ENCODE data around the gene SPSB2.
A peak's percentile ranks its signal among the peaks of the same experiment; 100 is the strongest.

The SPSB2 gene

GRCh38 chr12:6842075-6842474 is 31.0 kb downstream of the SPSB2 start:
- Histone ChIP-seq H3K4me1 (ENCODE audit: control insufficient read depth in 2 of 2, insufficient read depth in 2 of 2, low read length in 2 of 2) (no peaks in the 10 kb centered on the region), H3K27me3 (ENCODE audit: control insufficient read depth in 2 of 2, insufficient read depth in 2 of 2, low read length in 2 of 2) (no peaks in the 10 kb centered on the region), H3K27ac (ENCODE audit: low read depth in 2 of 2, low read length in 2 of 2) (no peak overlapping the region), H3K36me3 (ENCODE audit: control insufficient read depth in 2 of 2, insufficient read depth in 2 of 2, low read length in 2 of 2) (peaks cover 4 to 8% of the 10 kb centered on the region in 2 donors), H3K4me3 (ENCODE audit: low read length in 2 of 2) (no peak overlapping the region), H3K9me3 (ENCODE audit: control insufficient read depth in 2 of 2, low read length in 2 of 2) (no peaks in the 10 kb centered on the region), H3K9ac (ENCODE audit: low read depth in 1 of 2, low read length in 2 of 2) (no peak overlapping the region)

- H3K27ac ChIP-seq (ENCODE audit: low read depth in 2 of 2, low read length in 2 of 2): peak within 1 kb of the TSS in 1 of 2 donors; percentile 52
- no peak within 1 kb of the TSS for H3K4me3 ChIP-seq (ENCODE audit: low read length in 2 of 2)
- no peak within 1 kb of the TSS for H3K9ac ChIP-seq (ENCODE audit: low read depth in 1 of 2, low read length in 2 of 2)
- no peaks in the 10 kb centered on the region for H3K9me3 ChIP-seq (ENCODE audit: control insufficient read depth in 2 of 2, low read length in 2 of 2)
- peaks cover 0 to 1% of the 10 kb centered on the region in 2 donors for H3K36me3 ChIP-seq (ENCODE audit: control insufficient read depth in 2 of 2, insufficient read depth in 2 of 2, low read length in 2 of 2)
- H3K4me1 ChIP-seq (ENCODE audit: control insufficient read depth in 2 of 2, insufficient read depth in 2 of 2, low read length in 2 of 2): no peaks in the 10 kb centered on the region
- H3K27me3 ChIP-seq (ENCODE audit: control insufficient read depth in 2 of 2, insufficient read depth in 2 of 2, low read length in 2 of 2): no peaks in the 10 kb centered on the region
Observed at GRCh38 chr12:6840761-6841515, 32.2 kb downstream of the SPSB2 start, which contains the start of gene GNB3. Gene GNB3 (plus strand): TSS chr12:6840925. CDS start chr12:6841288, 363 bp downstream.

- Histone ChIP-seq H3K27ac (ENCODE audit: low read depth in 2 of 2, low read length in 2 of 2) (peak overlapping the region in 1 of 2 donors; percentile 52), H3K4me3 (ENCODE audit: low read length in 2 of 2) (no peak overlapping the region), H3K9ac (ENCODE audit: low read depth in 1 of 2, low read length in 2 of 2) (no peak overlapping the region), H3K27me3 (ENCODE audit: control insufficient read depth in 2 of 2, insufficient read depth in 2 of 2, low read length in 2 of 2) (no peaks in the 10 kb centered on the region), H3K4me1 (ENCODE audit: control insufficient read depth in 2 of 2, insufficient read depth in 2 of 2, low read length in 2 of 2) (peaks cover 0 to 2% of the 10 kb centered on the region in 2 donors), H3K36me3 (ENCODE audit: control insufficient read depth in 2 of 2, insufficient read depth in 2 of 2, low read length in 2 of 2) (no peaks in the 10 kb centered on the region), H3K9me3 (ENCODE audit: control insufficient read depth in 2 of 2, low read length in 2 of 2) (no peaks in the 10 kb centered on the region)
Observed at GRCh38 chr12:6840330-6840729, 32.8 kb downstream of the SPSB2 start.

- H3K4me1 ChIP-seq (ENCODE audit: control insufficient read depth in 2 of 2, insufficient read depth in 2 of 2, low read length in 2 of 2): peaks cover 0 to 2% of the 10 kb centered on the region in 2 donors
- no peak overlapping the region for H3K9ac ChIP-seq (ENCODE audit: low read depth in 1 of 2, low read length in 2 of 2)
- no peaks in the 10 kb centered on the region for H3K27me3 ChIP-seq (ENCODE audit: control insufficient read depth in 2 of 2, insufficient read depth in 2 of 2, low read length in 2 of 2)
- no peaks in the 10 kb centered on the region for H3K36me3 ChIP-seq (ENCODE audit: control insufficient read depth in 2 of 2, insufficient read depth in 2 of 2, low read length in 2 of 2)
- H3K9me3 ChIP-seq (ENCODE audit: control insufficient read depth in 2 of 2, low read length in 2 of 2): no peaks in the 10 kb centered on the region
- peak overlapping the region in 1 of 2 donors; percentile 52 for H3K27ac ChIP-seq (ENCODE audit: low read depth in 2 of 2, low read length in 2 of 2)
- no peak overlapping the region for H3K4me3 ChIP-seq (ENCODE audit: low read length in 2 of 2)
Observed at GRCh38 chr12:6839482-6840201, 33.5 kb downstream of the SPSB2 start.

- Histone ChIP-seq H3K9ac (ENCODE audit: low read depth in 1 of 2, low read length in 2 of 2) (no peak overlapping the region), H3K27ac (ENCODE audit: low read depth in 2 of 2, low read length in 2 of 2) (no peak overlapping the region), H3K36me3 (ENCODE audit: control insufficient read depth in 2 of 2, insufficient read depth in 2 of 2, low read length in 2 of 2) (no peaks in the 10 kb centered on the region), H3K4me3 (ENCODE audit: low read length in 2 of 2) (no peak overlapping the region), H3K9me3 (ENCODE audit: control insufficient read depth in 2 of 2, low read length in 2 of 2) (no peaks in the 10 kb centered on the region), H3K4me1 (ENCODE audit: control insufficient read depth in 2 of 2, insufficient read depth in 2 of 2, low read length in 2 of 2) (peaks cover 0 to 2% of the 10 kb centered on the region in 2 donors), H3K27me3 (ENCODE audit: control insufficient read depth in 2 of 2, insufficient read depth in 2 of 2, low read length in 2 of 2) (no peaks in the 10 kb centered on the region)
Observed at GRCh38 chr12:6838854-6839253, 34.2 kb downstream of the SPSB2 start.

- Histone ChIP-seq H3K9ac (ENCODE audit: low read depth in 1 of 2, low read length in 2 of 2) (no peak overlapping the region), H3K27me3 (ENCODE audit: control insufficient read depth in 2 of 2, insufficient read depth in 2 of 2, low read length in 2 of 2) (no peaks in the 10 kb centered on the region), H3K4me3 (ENCODE audit: low read length in 2 of 2) (no peak overlapping the region), H3K9me3 (ENCODE audit: control insufficient read depth in 2 of 2, low read length in 2 of 2) (no peaks in the 10 kb centered on the region), H3K4me1 (ENCODE audit: control insufficient read depth in 2 of 2, insufficient read depth in 2 of 2, low read length in 2 of 2) (peaks cover 0 to 2% of the 10 kb centered on the region in 2 donors), H3K27ac (ENCODE audit: low read depth in 2 of 2, low read length in 2 of 2) (no peak overlapping the region), H3K36me3 (ENCODE audit: control insufficient read depth in 2 of 2, insufficient read depth in 2 of 2, low read length in 2 of 2) (no peaks in the 10 kb centered on the region)
Observed at GRCh38 chr12:6837370-6838060, 35.6 kb downstream of the SPSB2 start.

GRCh38 chr12:6836851-6837250 is 36.3 kb downstream of the SPSB2 start:
- Histone ChIP-seq H3K9ac (ENCODE audit: low read depth in 1 of 2, low read length in 2 of 2) (no peak overlapping the region), H3K4me1 (ENCODE audit: control insufficient read depth in 2 of 2, insufficient read depth in 2 of 2, low read length in 2 of 2) (peaks cover 0 to 2% of the 10 kb centered on the region in 2 donors), H3K27ac (ENCODE audit: low read depth in 2 of 2, low read length in 2 of 2) (no peak overlapping the region), H3K4me3 (ENCODE audit: low read length in 2 of 2) (no peak overlapping the region), H3K27me3 (ENCODE audit: control insufficient read depth in 2 of 2, insufficient read depth in 2 of 2, low read length in 2 of 2) (no peaks in the 10 kb centered on the region), H3K9me3 (ENCODE audit: control insufficient read depth in 2 of 2, low read length in 2 of 2) (no peaks in the 10 kb centered on the region), H3K36me3 (ENCODE audit: control insufficient read depth in 2 of 2, insufficient read depth in 2 of 2, low read length in 2 of 2) (no peaks in the 10 kb centered on the region)

- Histone ChIP-seq H3K27me3 (ENCODE audit: control insufficient read depth in 2 of 2, insufficient read depth in 2 of 2, low read length in 2 of 2) (peaks cover 3 to 6% of the 10 kb centered on the region in 2 donors), H3K9ac (ENCODE audit: low read depth in 1 of 2, low read length in 2 of 2) (no peak overlapping the region), H3K36me3 (ENCODE audit: control insufficient read depth in 2 of 2, insufficient read depth in 2 of 2, low read length in 2 of 2) (peaks cover 0 to 3% of the 10 kb centered on the region in 2 donors), H3K4me3 (ENCODE audit: low read length in 2 of 2) (no peak overlapping the region), H3K9me3 (ENCODE audit: control insufficient read depth in 2 of 2, low read length in 2 of 2) (no peaks in the 10 kb centered on the region), H3K27ac (ENCODE audit: low read depth in 2 of 2, low read length in 2 of 2) (no peak overlapping the region), H3K4me1 (ENCODE audit: control insufficient read depth in 2 of 2, insufficient read depth in 2 of 2, low read length in 2 of 2) (peaks cover 1 to 2% of the 10 kb centered on the region in 2 donors)
Observed at GRCh38 chr12:6834873-6835272, 38.2 kb downstream of the SPSB2 start.

GRCh38 chr12:6834254-6834653 is 38.8 kb downstream of the SPSB2 start:
- H3K9ac ChIP-seq (ENCODE audit: low read depth in 1 of 2, low read length in 2 of 2): no peak overlapping the region
- peaks cover 2 to 7% of the 10 kb centered on the region in 2 donors for H3K4me1 ChIP-seq (ENCODE audit: control insufficient read depth in 2 of 2, insufficient read depth in 2 of 2, low read length in 2 of 2)
- peaks cover 9% of the 10 kb centered on the region in 2 donors for H3K27me3 ChIP-seq (ENCODE audit: control insufficient read depth in 2 of 2, insufficient read depth in 2 of 2, low read length in 2 of 2)
- H3K36me3 ChIP-seq (ENCODE audit: control insufficient read depth in 2 of 2, insufficient read depth in 2 of 2, low read length in 2 of 2): peaks cover 0 to 3% of the 10 kb centered on the region in 2 donors
- no peak overlapping the region for H3K4me3 ChIP-seq (ENCODE audit: low read length in 2 of 2)
- H3K9me3 ChIP-seq (ENCODE audit: control insufficient read depth in 2 of 2, low read length in 2 of 2): no peaks in the 10 kb centered on the region
- H3K27ac ChIP-seq (ENCODE audit: low read depth in 2 of 2, low read length in 2 of 2): no peak overlapping the region
